Measurements from ENCODE around the gene DNAJB5. TPM values are rescaled to one million over a fixed set of nuclear protein-coding genes. Genes with fewer than 3 reads are reported as not detected.
A peak's percentile ranks its signal among the peaks of the same experiment; 100 is the strongest.

DNAJB5 gene
- total RNA-seq, 1 donor from 2014 or later: 70.0 TPM

DNA sequence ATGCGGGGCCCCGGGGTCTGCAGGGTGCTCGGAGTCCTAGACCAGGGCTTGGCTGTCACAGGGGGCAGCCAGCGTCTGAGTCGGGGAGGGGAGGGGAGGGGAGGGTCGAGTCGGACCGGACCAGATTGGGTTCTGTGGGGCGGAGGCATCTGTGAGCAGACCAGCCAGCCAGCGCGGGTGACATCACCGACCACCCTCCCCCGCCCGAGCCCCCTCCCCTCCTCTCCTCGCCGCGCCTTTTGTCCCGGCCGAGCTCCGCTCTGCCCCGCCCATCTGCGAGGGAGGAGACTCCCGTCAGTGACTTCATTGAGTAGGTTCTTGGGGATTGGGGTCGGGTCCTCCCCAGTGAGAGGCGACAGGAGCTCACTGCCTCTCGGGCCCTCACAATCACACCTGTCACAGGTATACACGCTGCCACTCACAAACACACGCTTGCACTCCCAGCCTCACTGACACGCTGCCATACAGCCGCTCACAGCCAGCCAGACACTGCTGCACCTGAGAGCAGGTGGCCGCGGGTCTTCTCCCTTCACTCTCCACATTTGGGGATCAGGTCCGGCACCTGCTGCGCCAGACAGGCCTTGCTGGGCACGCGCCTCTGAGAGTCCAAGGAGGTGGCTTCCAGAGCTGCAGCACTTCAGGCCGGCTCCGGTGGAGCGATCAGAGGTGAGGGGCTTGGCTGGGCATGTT lies 546 bp downstream of the DNAJB5 start:
- DNase-seq: peak; percentile 62
- peak overlapping the region; percentile 88 for H3K4me3 ChIP-seq
- H3K27ac ChIP-seq (replicated peaks): peak overlapping the region; percentile 96
- peaks cover 65% of the 10 kb centered on the region for H3K4me1 ChIP-seq
- no peaks in the 10 kb centered on the region for H3K36me3 ChIP-seq
- intact Hi-C loops (cut with micrococcal nuclease): loop anchor here (5.0 kb wide), 1 partner anchor 93 kb away; a partner anchor contains a TSS
- no peak for TF ChIP-seq CTCF (IDR thresholded peaks at IDR 0.05; ENCODE audit: borderline replicate concordance)
- no peaks in the 10 kb centered on the region for H3K27me3 ChIP-seq (ENCODE audit: low read depth)
- no peaks in the 10 kb centered on the region for H3K9me3 ChIP-seq (replicated peaks)

DNA sequence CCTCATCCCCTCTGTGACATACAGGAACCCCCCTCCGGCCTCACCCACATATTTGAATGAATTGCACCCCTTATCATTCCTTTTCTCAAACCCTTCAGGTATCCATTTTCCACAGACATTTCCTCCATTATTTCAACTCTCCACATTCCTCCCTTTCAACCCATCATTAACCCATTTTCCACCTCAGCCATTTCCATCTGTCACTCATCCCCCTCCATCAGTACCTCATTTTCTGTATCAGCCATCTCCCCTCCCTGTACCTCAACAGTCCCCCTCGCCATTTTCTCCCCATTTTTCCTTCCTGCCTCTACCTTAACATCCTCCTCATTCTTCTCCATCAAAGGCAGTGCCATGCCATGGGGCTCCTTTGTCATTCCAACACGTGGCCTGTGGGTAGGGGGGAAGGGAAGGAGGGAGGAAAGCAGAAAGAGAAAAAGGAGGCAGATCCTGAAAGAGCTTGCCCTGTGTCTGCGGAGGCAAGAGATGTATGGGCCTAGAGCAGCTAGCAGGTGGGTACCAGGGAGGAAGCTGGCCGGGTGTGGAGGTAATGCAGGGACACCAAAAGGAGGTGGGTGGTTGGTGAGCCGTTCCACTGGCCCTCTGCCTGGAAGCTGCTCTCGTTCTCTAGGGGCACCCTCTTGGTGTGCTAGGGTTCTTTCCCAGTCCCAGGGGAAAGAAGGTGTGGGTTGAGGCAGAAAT lies 1.5 kb downstream of the DNAJB5 start:
- H3K27me3 ChIP-seq (ENCODE audit: low read depth): no peaks in the 10 kb centered on the region
- H3K9me3 ChIP-seq (replicated peaks): no peaks in the 10 kb centered on the region
- intact Hi-C loops (cut with micrococcal nuclease): no loop called here
- peak overlapping the region; percentile 88 for H3K4me3 ChIP-seq
- no peak for TF ChIP-seq CTCF (IDR thresholded peaks at IDR 0.05; ENCODE audit: borderline replicate concordance)
- peaks cover 75% of the 10 kb centered on the region for H3K4me1 ChIP-seq
- peak overlapping the region; percentile 96 for H3K27ac ChIP-seq (replicated peaks)
- no peak for DNase-seq
- H3K36me3 ChIP-seq: peaks cover under 1% of the 10 kb centered on the region

GRCh38 chr9:34991607-34992375 lies 2.2 kb downstream of the DNAJB5 start:
- peak; percentile 64 for DNase-seq
- no peaks in the 10 kb centered on the region for H3K9me3 ChIP-seq (replicated peaks)
- intact Hi-C loops (cut with micrococcal nuclease): no loop called here
- peak; percentile 23 for TF ChIP-seq CTCF (IDR thresholded peaks at IDR 0.05; ENCODE audit: borderline replicate concordance)
- no peaks in the 10 kb centered on the region for H3K27me3 ChIP-seq (ENCODE audit: low read depth)
- peak overlapping the region; percentile 96 for H3K27ac ChIP-seq (replicated peaks)
- H3K4me3 ChIP-seq: peak overlapping the region; percentile 88
- peaks cover 82% of the 10 kb centered on the region for H3K4me1 ChIP-seq
- peaks cover 8% of the 10 kb centered on the region for H3K36me3 ChIP-seq

DNA sequence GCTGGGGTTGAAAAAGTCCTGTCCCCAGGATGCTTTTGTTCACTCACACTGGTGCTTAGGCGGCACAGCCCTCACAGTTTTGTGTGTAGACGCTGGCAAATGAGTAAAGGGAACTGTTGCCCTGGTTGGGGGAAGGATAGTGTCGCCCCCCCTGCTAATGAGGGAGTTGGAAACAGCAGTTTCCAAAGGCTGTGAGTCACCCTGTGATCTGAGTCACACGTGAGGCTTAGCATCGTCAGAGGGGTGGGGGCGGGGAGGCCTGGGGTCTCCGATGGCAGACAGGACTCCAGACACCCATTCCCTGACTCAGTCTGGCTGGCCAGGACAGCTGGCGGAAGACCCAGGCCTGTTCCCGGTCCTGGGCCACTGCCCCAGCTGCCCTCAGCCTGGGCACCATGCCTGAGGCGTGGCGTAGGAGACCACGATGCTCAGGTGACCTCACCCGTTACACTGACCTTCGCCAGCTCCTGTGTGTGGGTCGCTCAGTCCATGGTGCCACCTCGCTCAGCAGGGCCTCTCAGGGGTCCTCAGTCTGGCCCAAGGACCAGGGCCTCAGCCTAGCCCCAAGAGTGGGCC lies 2.9 kb downstream of the DNAJB5 start:
- H3K4me3 ChIP-seq: peak overlapping the region; percentile 88
- H3K4me1 ChIP-seq: peaks cover 89% of the 10 kb centered on the region

More for the DNA sequence above, 2.9 kb downstream of the DNAJB5 start:
- Histone ChIP-seq H3K27me3 (ENCODE audit: low read depth) (no peaks in the 10 kb centered on the region), H3K36me3 (peaks cover 15% of the 10 kb centered on the region), H3K27ac (replicated peaks) (peak overlapping the region; percentile 96), H3K9me3 (replicated peaks) (no peaks in the 10 kb centered on the region)
- no peak for TF ChIP-seq CTCF (IDR thresholded peaks at IDR 0.05; ENCODE audit: borderline replicate concordance)
- intact Hi-C loops (cut with micrococcal nuclease): no loop called here
- peak; percentile 62 for DNase-seq
